Prostate gland (tissue), 2 donors: Measurements from ENCODE around the gene PCK1.

Source experiments
- POLR2A ChIP-seq: fragments of 450-650 bp; IDR thresholded peaks from one replicate; pipeline ENCODE4 v1.6.1; 2016; ENCODE audit warnings: antibody characterized with exemption, mild to moderate bottlenecking
- POLR2AphosphoS5 ChIP-seq: sonication (generic); formaldehyde crosslinking; IDR thresholded peaks from one replicate; pipeline ENCODE4 v1.6.1; 2017; ENCODE audit warnings: antibody characterized with exemption
- TF ChIP-seq, protein P1 (sequence below), 4 experiments: fragments of 200-600 bp in 2 of 4; fragments of 450-650 bp in 2 of 4; sonication (generic) in 2 of 4; IDR thresholded peaks; 1 replicate in 3 of 4; 2 replicates in 1 of 4; pipeline ENCODE4 v1.5.1; 2016 to 2019; ENCODE audit warnings: antibody characterized with exemption in 4 of 4, mild to moderate bottlenecking in 2 of 4, moderate library complexity in 2 of 4

DNA sequence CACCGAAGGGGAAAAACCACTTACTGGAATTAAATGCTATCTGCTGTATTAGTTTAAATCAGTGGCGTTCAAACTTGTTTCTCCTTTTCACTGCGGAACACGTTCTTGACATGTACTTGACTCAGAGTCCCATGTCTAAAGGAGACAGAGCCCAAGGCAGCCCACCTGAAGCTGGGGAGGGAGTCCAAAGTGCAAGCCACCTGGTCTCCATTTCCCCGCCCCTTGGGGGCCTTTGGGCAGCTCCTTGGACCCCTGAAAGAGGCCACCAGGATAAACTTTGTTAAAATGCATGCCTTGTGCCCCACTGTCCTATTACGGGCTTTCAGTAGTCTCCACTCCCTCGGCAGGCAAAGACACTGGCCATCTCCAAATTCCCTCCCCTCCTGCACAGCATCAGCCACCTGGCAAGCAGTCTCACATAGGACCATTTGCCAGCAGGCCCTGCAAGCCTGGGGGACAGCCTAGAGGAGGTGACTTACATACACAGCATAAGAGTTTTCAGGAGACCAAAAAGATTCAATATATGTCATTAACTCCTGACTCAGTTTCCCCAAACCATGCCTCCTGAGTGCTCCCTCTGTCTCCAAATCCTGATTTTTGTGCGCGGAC is 6.7 kb downstream of the PCK1 start:
- TF ChIP-seq POLR2AphosphoS5 (no peak), POLR2A (no peak)
- TF ChIP-seq, protein P1, sequence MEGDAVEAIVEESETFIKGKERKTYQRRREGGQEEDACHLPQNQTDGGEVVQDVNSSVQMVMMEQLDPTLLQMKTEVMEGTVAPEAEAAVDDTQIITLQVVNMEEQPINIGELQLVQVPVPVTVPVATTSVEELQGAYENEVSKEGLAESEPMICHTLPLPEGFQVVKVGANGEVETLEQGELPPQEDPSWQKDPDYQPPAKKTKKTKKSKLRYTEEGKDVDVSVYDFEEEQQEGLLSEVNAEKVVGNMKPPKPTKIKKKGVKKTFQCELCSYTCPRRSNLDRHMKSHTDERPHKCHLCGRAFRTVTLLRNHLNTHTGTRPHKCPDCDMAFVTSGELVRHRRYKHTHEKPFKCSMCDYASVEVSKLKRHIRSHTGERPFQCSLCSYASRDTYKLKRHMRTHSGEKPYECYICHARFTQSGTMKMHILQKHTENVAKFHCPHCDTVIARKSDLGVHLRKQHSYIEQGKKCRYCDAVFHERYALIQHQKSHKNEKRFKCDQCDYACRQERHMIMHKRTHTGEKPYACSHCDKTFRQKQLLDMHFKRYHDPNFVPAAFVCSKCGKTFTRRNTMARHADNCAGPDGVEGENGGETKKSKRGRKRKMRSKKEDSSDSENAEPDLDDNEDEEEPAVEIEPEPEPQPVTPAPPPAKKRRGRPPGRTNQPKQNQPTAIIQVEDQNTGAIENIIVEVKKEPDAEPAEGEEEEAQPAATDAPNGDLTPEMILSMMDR (IDR thresholded peaks at IDR 0.05), result no peak
